Mesendoderm (in vitro differentiated cells): ENCODE data around the gene CD46.

Experiments used
- DNase-seq: peaks from one replicate; pipeline ENCODE4 v3.0.0; 2013
- H2AK5ac ChIP-seq: 2 replicates; pipeline ENCODE4 v1.6.1; 2013; ENCODE audit warnings: low read length, inconsistent platforms
- H2BK120ac ChIP-seq: 2 replicates; pipeline ENCODE4 v1.6.1; 2013; ENCODE audit warnings: low read depth, mild to moderate bottlenecking, low read length, moderate library complexity, mixed read lengths
- H2BK15ac ChIP-seq: replicated peaks from 2 replicates; pipeline ENCODE4 v1.6.1; 2013; ENCODE audit warnings: low read depth, mild to moderate bottlenecking, moderate library complexity
- H2BK5ac ChIP-seq: 2 replicates; pipeline ENCODE4 v1.6.1; 2013; ENCODE audit warnings: low read length, inconsistent platforms
- H3K18ac ChIP-seq: 2 replicates; pipeline ENCODE4 v1.6.1; 2013; ENCODE audit warnings: mild to moderate bottlenecking, low read length, mixed read lengths
- H3K23ac ChIP-seq: one replicate; pipeline ENCODE4 v1.6.1; 2013; ENCODE audit warnings: low read length
- H3K27ac ChIP-seq: 2 replicates; pipeline ENCODE4 v1.5.1; 2013; ENCODE audit warnings: low read depth, mild to moderate bottlenecking, inconsistent platforms, low read length, moderate library complexity
- H3K27me3 ChIP-seq: 2 replicates; pipeline ENCODE4 v1.6.1; 2013; ENCODE audit warnings: low read length, control low read depth, mild to moderate bottlenecking, inconsistent platforms; ENCODE audit not compliant: insufficient read depth, poor library complexity
- H3K36me3 ChIP-seq: 2 replicates; pipeline ENCODE4 v1.6.1; 2013; ENCODE audit warnings: low read length, inconsistent platforms; ENCODE audit not compliant: control insufficient read depth, insufficient read depth
- H3K4ac ChIP-seq: one replicate; pipeline ENCODE4 v1.6.1; 2013; ENCODE audit warnings: low read depth, mild to moderate bottlenecking, low read length, moderate library complexity
- H3K4me1 ChIP-seq: 2 replicates; pipeline ENCODE4 v1.6.1; 2013; ENCODE audit warnings: low read depth, low read length, inconsistent platforms; ENCODE audit not compliant: control insufficient read depth
- H3K4me2 ChIP-seq: 2 replicates; pipeline ENCODE4 v1.6.1; 2013; ENCODE audit warnings: low read length
- H3K4me3 ChIP-seq: 2 replicates; pipeline ENCODE4 v1.5.1; 2013; ENCODE audit warnings: mild to moderate bottlenecking, low read length
- H3K56ac ChIP-seq: one replicate; pipeline ENCODE4 v1.6.1; 2013; ENCODE audit warnings: low read length
- H3K79me1 ChIP-seq: 2 replicates; pipeline ENCODE4 v1.6.1; 2013; ENCODE audit warnings: low read length, inconsistent platforms
- H3K79me2 ChIP-seq: 2 replicates; pipeline ENCODE4 v1.6.1; 2013; ENCODE audit warnings: mild to moderate bottlenecking, low read length; ENCODE audit not compliant: control insufficient read depth, insufficient read depth
- H3K9ac ChIP-seq: 2 replicates; pipeline ENCODE4 v1.6.1; 2013; ENCODE audit warnings: low read length, inconsistent platforms
- H4K5ac ChIP-seq: one replicate; pipeline ENCODE4 v1.6.1; 2013; ENCODE audit warnings: low read length
- H4K8ac ChIP-seq: one replicate; pipeline ENCODE4 v1.6.1; 2013; ENCODE audit warnings: low read depth, mild to moderate bottlenecking, control low read depth, low read length, moderate library complexity
- WGBS: extraction: QIAGEN DNeasy Blood & Tissue Kit; methylation state at CpG from one replicate; pipeline ENCODE4 v1.1.7; 2013; ENCODE audit warnings: low lambda C conversion rate, missing lambda C conversion rate; ENCODE audit not compliant: insufficient coverage; ENCODE audit errors: extremely low coverage; 5-methylcytosine and 5-hydroxymethylcytosine counted together

The CD46 gene

GRCh38 chr1:207811319-207811718 lies 59.5 kb downstream of the CD46 start:
- Histone ChIP-seq H3K27me3 (no peaks in the 10 kb centered on the region), H2BK120ac (no peak overlapping the region), H2BK5ac (no peak overlapping the region), H3K18ac (no peak overlapping the region), H4K8ac (no peak overlapping the region), H3K56ac (no peak overlapping the region), H3K23ac (no peak overlapping the region), H3K4me1 (no peaks in the 10 kb centered on the region), H3K4me3 (no peak overlapping the region), H3K27ac (no peak overlapping the region), H3K79me2 (no peaks in the 10 kb centered on the region), H4K5ac (no peak overlapping the region), H3K9ac (no peak overlapping the region), H3K4ac (no peak overlapping the region), H2AK5ac (no peak overlapping the region), H3K79me1 (no peaks in the 10 kb centered on the region), H3K4me2 (no peak overlapping the region), H2BK15ac (no peak overlapping the region), H3K36me3 (no peaks in the 10 kb centered on the region)
- 100% methylated on average over 1 of the region's 8 CpGs for WGBS
- DNase-seq = no peak

GRCh38 chr1:207811920-207812720 lies 60.3 kb downstream of the CD46 start:
- H2BK5ac ChIP-seq = no peak overlapping the region
- no peak overlapping the region for H3K4ac ChIP-seq
- H3K4me2 ChIP-seq = no peak overlapping the region
- no peaks in the 10 kb centered on the region for H3K4me1 ChIP-seq
- H3K27me3 ChIP-seq = no peaks in the 10 kb centered on the region
- no peak overlapping the region for H3K4me3 ChIP-seq
- H3K9ac ChIP-seq = no peak overlapping the region
- H3K23ac ChIP-seq = no peak overlapping the region
- H4K8ac ChIP-seq = no peak overlapping the region
- no peak overlapping the region for H4K5ac ChIP-seq
- no peaks in the 10 kb centered on the region for H3K79me1 ChIP-seq
- H2BK15ac ChIP-seq = no peak overlapping the region
- H2BK120ac ChIP-seq = no peak overlapping the region
- no peaks in the 10 kb centered on the region for H3K79me2 ChIP-seq
- WGBS = no CpG with 5 or more reads among the region's 16 CpGs
- H3K56ac ChIP-seq = no peak overlapping the region
- no peak overlapping the region for H3K18ac ChIP-seq
- H3K27ac ChIP-seq = no peak overlapping the region
- DNase-seq = peak; percentile 56
- no peak overlapping the region for H2AK5ac ChIP-seq
- no peaks in the 10 kb centered on the region for H3K36me3 ChIP-seq

- WGBS = no CpG with 5 or more reads among the region's 10 CpGs
- no peak overlapping the region for H3K27ac ChIP-seq
- no peak overlapping the region for H2BK15ac ChIP-seq
- H2AK5ac ChIP-seq = no peak overlapping the region
- no peak overlapping the region for H3K56ac ChIP-seq
- H3K9ac ChIP-seq = no peak overlapping the region
- no peaks in the 10 kb centered on the region for H3K36me3 ChIP-seq
- no peak overlapping the region for H3K23ac ChIP-seq
- no peaks in the 10 kb centered on the region for H3K27me3 ChIP-seq
- H3K4me2 ChIP-seq = no peak overlapping the region
- H4K5ac ChIP-seq = no peak overlapping the region
- H3K4ac ChIP-seq = no peak overlapping the region
- H3K79me1 ChIP-seq = no peaks in the 10 kb centered on the region
- H3K4me3 ChIP-seq = no peak overlapping the region
- no peak overlapping the region for H4K8ac ChIP-seq
- no peak overlapping the region for H3K18ac ChIP-seq
- no peaks in the 10 kb centered on the region for H3K79me2 ChIP-seq
- no peak overlapping the region for H2BK120ac ChIP-seq
- DNase-seq = no peak
- H2BK5ac ChIP-seq = no peak overlapping the region
- H3K4me1 ChIP-seq = no peaks in the 10 kb centered on the region
Observed at GRCh38 chr1:207812778-207813511, 61.1 kb downstream of the CD46 start.

GRCh38 chr1:207813512-207813881 lies 61.6 kb downstream of the CD46 start:
- no peak overlapping the region for H3K4me2 ChIP-seq
- no peak overlapping the region for H3K56ac ChIP-seq
- H3K4ac ChIP-seq = no peak overlapping the region
- no peak overlapping the region for H2AK5ac ChIP-seq
- no peak overlapping the region for H4K8ac ChIP-seq
- H3K79me2 ChIP-seq = no peaks in the 10 kb centered on the region
- DNase-seq = no peak
- no peak overlapping the region for H3K9ac ChIP-seq
- no peak overlapping the region for H3K27ac ChIP-seq
- no peak overlapping the region for H2BK5ac ChIP-seq
- no peak overlapping the region for H3K23ac ChIP-seq
- H2BK15ac ChIP-seq = no peak overlapping the region
- H3K36me3 ChIP-seq = no peaks in the 10 kb centered on the region
- no peak overlapping the region for H2BK120ac ChIP-seq
- H3K18ac ChIP-seq = no peak overlapping the region
- H3K79me1 ChIP-seq = no peaks in the 10 kb centered on the region
- no peaks in the 10 kb centered on the region for H3K27me3 ChIP-seq
- H3K4me1 ChIP-seq = no peaks in the 10 kb centered on the region
- H3K4me3 ChIP-seq = no peak overlapping the region
- no CpG with 5 or more reads among the region's 3 CpGs for WGBS
- no peak overlapping the region for H4K5ac ChIP-seq

- Histone ChIP-seq H2BK15ac (no peak overlapping the region), H3K23ac (no peak overlapping the region), H4K5ac (no peak overlapping the region), H3K4me2 (no peak overlapping the region), H3K36me3 (no peaks in the 10 kb centered on the region), H3K4ac (no peak overlapping the region), H3K79me2 (no peaks in the 10 kb centered on the region), H3K79me1 (no peaks in the 10 kb centered on the region), H2BK120ac (no peak overlapping the region), H3K4me3 (no peak overlapping the region), H2BK5ac (no peak overlapping the region), H2AK5ac (no peak overlapping the region), H3K18ac (no peak overlapping the region), H4K8ac (no peak overlapping the region), H3K9ac (no peak overlapping the region), H3K27ac (no peak overlapping the region), H3K56ac (no peak overlapping the region), H3K4me1 (no peaks in the 10 kb centered on the region), H3K27me3 (no peaks in the 10 kb centered on the region)
- no CpG with 5 or more reads among the region's 3 CpGs for WGBS
- no peak for DNase-seq
Observed at GRCh38 chr1:207813946-207814345, 62.1 kb downstream of the CD46 start.
